Fibroblast of lung (primary cell): Measurements from ENCODE around the gene MINDY1.

ENCODE experiments used
- CTCF ChIP-seq, 2 donors: IDR thresholded peaks in 1 of 2; conservative IDR thresholded peaks in 1 of 2; 1 replicate in 1 of 2; 2 replicates in 1 of 2; pipeline ENCODE4 v1.5.1; 2011 to 2012; ENCODE audit warnings: low read length in 2 of 2, control low read depth in 1 of 2, inconsistent platforms in 1 of 2, low read depth in 1 of 2, mild to moderate bottlenecking in 1 of 2
- EZH2 ChIP-seq: IDR thresholded peaks from 2 replicates; pipeline ENCODE4 v1.5.1; 2012; ENCODE audit warnings: low read length, control low read depth, mild to moderate bottlenecking; ENCODE audit errors: missing control alignments

- TF ChIP-seq CTCF (conservative IDR thresholded peaks at IDR 0.05 in 1 of 2, IDR thresholded peaks at IDR 0.05 in 1 of 2; ENCODE audit: low read depth in 1 of 2, low read length in 2 of 2) (no peak), EZH2 (no peak)
These were observed 41.1 kb downstream of the MINDY1 start for GRCh38 chr1:150965605-150966004.
